SU-DHL-6 (cell line): Measurements from ENCODE around the gene RSPH4A.
"Not testable (repeated sequence)": the region's sequence is repeated elsewhere in the genome, so short reads cannot be mapped to it uniquely, and the experiment has no call there.

ENCODE experiments used
- H2AFZ ChIP-seq: fragments of 200-600 bp; sonication (generic); 2 replicates; pipeline ENCODE4 v1.6.1; 2014; ENCODE audit warnings: low read depth, mild to moderate bottlenecking, moderate library complexity, mixed read lengths, antibody characterized with exemption, low read length; ENCODE audit not compliant: severe bottlenecking
- H3F3A ChIP-seq: fragments of 200-600 bp; shearing (Covaris generic); 2 replicates; pipeline ENCODE4 v1.6.0; 2016; ENCODE audit warnings: antibody characterized with exemption, mild to moderate bottlenecking; ENCODE audit not compliant: insufficient read depth
- H3K27ac ChIP-seq: fragments of 200-600 bp; sonication (generic); 2 replicates; pipeline ENCODE4 v1.5.1; 2016; ENCODE audit warnings: low read depth, mild to moderate bottlenecking, low read length, moderate library complexity, mixed read lengths
- H3K27me3 ChIP-seq: fragments of 200-600 bp; sonication (generic), shearing (Covaris generic); 2 replicates; pipeline ENCODE4 v1.6.0; 2014; ENCODE audit warnings: mild to moderate bottlenecking, low read length
- H3K36me3 ChIP-seq: fragments of 200-600 bp; sonication (generic); 2 replicates; pipeline ENCODE4 v1.6.1; 2014; ENCODE audit warnings: mild to moderate bottlenecking, low read length, mixed read lengths
- H3K4me2 ChIP-seq: fragments of 300-600, 200-600 bp; shearing (Covaris generic), sonication (generic); 2 replicates; pipeline ENCODE4 v1.6.0; 2014; ENCODE audit warnings: low read length, low read depth, mild to moderate bottlenecking; ENCODE audit not compliant: poor library complexity, severe bottlenecking
- H3K4me3 ChIP-seq: fragments of 200-600 bp; sonication (generic); 2 replicates; pipeline ENCODE4 v1.5.1; 2014; ENCODE audit warnings: antibody characterized with exemption, low read length, mild to moderate bottlenecking, mixed read lengths; ENCODE audit not compliant: insufficient read depth, poor library complexity, severe bottlenecking
- H3K79me2 ChIP-seq: fragments of 200-600 bp; sonication (generic); 2 replicates; pipeline ENCODE4 v1.6.1; 2014; ENCODE audit warnings: mild to moderate bottlenecking, low read length, moderate library complexity; ENCODE audit not compliant: insufficient read depth
- H3K9ac ChIP-seq: fragments of 200-600 bp; sonication (generic); 2 replicates; pipeline ENCODE4 v1.7.0; 2014; ENCODE audit warnings: mild to moderate bottlenecking, low read length
- H3K9me2 ChIP-seq: fragments of 200-600 bp; sonication (generic); replicated peaks from 2 replicates; pipeline ENCODE4 v1.6.1; 2014; ENCODE audit warnings: low read length; ENCODE audit not compliant: insufficient read depth
- H3K9me3 ChIP-seq: fragments of 200-600 bp; sonication (generic); 2 replicates; pipeline ENCODE4 v1.6.1; 2014; ENCODE audit warnings: low read length, mixed read lengths; ENCODE audit not compliant: insufficient read depth
- H4K20me1 ChIP-seq: fragments of 200-600 bp; sonication (generic); 2 replicates; pipeline ENCODE4 v1.6.1; 2014; ENCODE audit warnings: low read depth, mild to moderate bottlenecking, antibody characterized with exemption, low read length, moderate library complexity, mixed read lengths
- CTCF ChIP-seq: fragments of 200-600 bp; sonication (generic); IDR thresholded peaks from one replicate; pipeline ENCODE4 v1.5.1; 2017; ENCODE audit warnings: antibody characterized with exemption, mild to moderate bottlenecking, low read length, moderate library complexity; ENCODE audit not compliant: insufficient read depth, poor library complexity, severe bottlenecking
- EZH2phosphoT487 ChIP-seq: fragments of 200-600 bp; sonication (generic), shearing (Covaris generic); conservative IDR thresholded peaks from 2 replicates; pipeline ENCODE4 v1.6.1; 2018; ENCODE audit warnings: mild to moderate bottlenecking, antibody characterized with exemption, low read length, moderate library complexity, mixed read lengths

The RSPH4A gene

DNA sequence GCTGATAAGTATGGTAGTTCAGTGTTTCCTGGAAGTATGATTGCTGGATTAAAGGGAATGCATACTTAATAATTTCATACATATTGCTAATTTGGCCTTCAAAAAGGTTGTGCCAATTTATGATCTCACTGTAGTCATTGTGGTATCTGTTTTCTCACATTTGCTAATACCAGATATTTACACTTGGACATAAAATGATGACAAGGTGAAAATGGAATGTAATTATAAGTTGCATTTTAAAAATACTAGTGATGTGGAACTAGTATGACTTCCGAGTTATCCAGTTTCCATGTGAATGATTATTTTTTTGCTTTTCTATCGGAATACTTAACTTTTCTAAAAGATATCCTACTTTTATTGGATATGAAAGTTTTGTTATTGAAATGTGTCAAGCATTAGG lies 29.5 kb upstream of the RSPH4A start:
- H3K9me3 ChIP-seq: no peaks in the 10 kb centered on the region
- no peak overlapping the region for H3K9ac ChIP-seq
- no peak overlapping the region for H3K4me3 ChIP-seq
- H4K20me1 ChIP-seq: no peaks in the 10 kb centered on the region
- no peaks in the 10 kb centered on the region for H3K27me3 ChIP-seq
- no peak overlapping the region for H3K4me2 ChIP-seq
- no peaks in the 10 kb centered on the region for H3K79me2 ChIP-seq
- H3F3A ChIP-seq: no peaks in the 10 kb centered on the region
- H2AFZ ChIP-seq: no peak overlapping the region
- H3K27ac ChIP-seq: no peak overlapping the region
- H3K9me2 ChIP-seq: no peaks in the 10 kb centered on the region
- peaks cover 59% of the 10 kb centered on the region for H3K36me3 ChIP-seq
- TF ChIP-seq EZH2phosphoT487: no peak

GRCh38 chr6:116595247-116595646 lies 21.0 kb upstream of the RSPH4A start:
- H3K27me3 ChIP-seq: no peaks in the 10 kb centered on the region
- H3K9ac ChIP-seq: no peak overlapping the region
- no peak overlapping the region for H3K27ac ChIP-seq
- no peaks in the 10 kb centered on the region for H4K20me1 ChIP-seq
- H3K79me2 ChIP-seq: no peaks in the 10 kb centered on the region
- H3K9me3 ChIP-seq: no peaks in the 10 kb centered on the region
- no peak overlapping the region for H3K4me2 ChIP-seq
- peaks cover 32% of the 10 kb centered on the region for H3K36me3 ChIP-seq
- no peak for TF ChIP-seq EZH2phosphoT487
- no peak for TF ChIP-seq CTCF
- no peak overlapping the region for H3K4me3 ChIP-seq
- H3F3A ChIP-seq: 0 out of 2 replicates have a peak, but pooled peaks cover 3% of the 10 kb centered on the region
- no peaks in the 10 kb centered on the region for H3K9me2 ChIP-seq
- no peak overlapping the region for H2AFZ ChIP-seq

DNA sequence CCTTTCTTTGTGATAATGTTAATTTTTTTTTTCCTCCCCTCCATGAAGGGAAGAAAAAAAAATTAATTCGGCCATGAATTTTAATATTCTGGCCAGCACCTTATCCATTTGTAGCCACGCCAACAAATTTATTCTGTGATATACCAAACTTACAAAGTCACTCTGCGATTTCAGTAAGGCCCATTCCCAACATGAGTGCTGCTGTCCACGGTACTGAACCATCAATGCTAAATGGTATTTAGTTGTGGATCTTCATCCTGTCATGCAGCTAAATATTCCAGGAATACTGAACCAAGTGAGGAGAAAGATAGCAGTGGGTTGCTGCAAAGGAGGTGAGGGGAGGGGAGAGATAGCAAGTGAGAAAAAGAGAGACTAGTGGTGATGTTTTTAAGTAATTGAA lies 19.5 kb upstream of the RSPH4A start:
- Histone ChIP-seq H3K27me3 (no peaks in the 10 kb centered on the region), H3K36me3 (peaks cover 20% of the 10 kb centered on the region; the same call in 1 of the 2 replicates), H3K9me3 (no peaks in the 10 kb centered on the region), H3F3A (0 out of 2 replicates have a peak, but pooled peaks cover 3% of the 10 kb centered on the region), H3K79me2 (no peaks in the 10 kb centered on the region), H3K4me3 (no peak overlapping the region), H4K20me1 (no peaks in the 10 kb centered on the region), H3K9me2 (no peaks in the 10 kb centered on the region), H2AFZ (no peak overlapping the region), H3K9ac (no peak overlapping the region), H3K27ac (no peak overlapping the region), H3K4me2 (no peak overlapping the region)
- TF ChIP-seq EZH2phosphoT487 (no peak), CTCF (no peak)

DNA sequence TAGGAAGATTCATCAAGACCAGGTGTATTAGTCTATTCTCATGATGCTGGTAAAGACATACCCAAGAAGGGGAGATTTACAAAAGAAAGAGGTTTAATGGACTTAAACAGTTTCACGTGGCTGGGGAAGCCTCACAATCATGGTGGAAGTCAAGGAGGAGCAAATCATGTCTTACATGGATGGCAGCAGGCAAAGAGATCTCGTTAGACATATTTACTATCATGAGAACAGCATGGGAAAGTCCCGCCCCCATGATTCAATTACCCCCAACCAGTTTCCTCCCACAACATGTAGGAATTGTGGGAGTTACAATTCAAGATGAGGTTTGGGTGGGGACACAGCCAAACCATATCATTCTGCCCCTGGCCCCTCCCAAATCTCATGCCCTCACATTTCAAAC lies 12.4 kb upstream of the RSPH4A start:
- not testable (repeated sequence) for H3K9me3 ChIP-seq, H3F3A ChIP-seq, H3K36me3 ChIP-seq, H3K4me2 ChIP-seq, H3K9ac ChIP-seq, H4K20me1 ChIP-seq, H3K27ac ChIP-seq, H3K4me3 ChIP-seq, H3K79me2 ChIP-seq, H3K27me3 ChIP-seq, H2AFZ ChIP-seq, H3K9me2 ChIP-seq

- not testable (repeated sequence) for H3K79me2 ChIP-seq, H2AFZ ChIP-seq, H3K9me2 ChIP-seq, H3K27ac ChIP-seq, H3K36me3 ChIP-seq, H3F3A ChIP-seq, H3K27me3 ChIP-seq, H3K4me3 ChIP-seq, H3K9me3 ChIP-seq, H4K20me1 ChIP-seq, H3K4me2 ChIP-seq, H3K9ac ChIP-seq
These were observed 11.4 kb upstream of the RSPH4A start for GRCh38 chr6:116604868-116605267.
